KMS-11 (cell line): ENCODE measurements around the gene ZFP42.

Source experiments
- H2AFZ ChIP-seq: fragments of 200-600 bp; sonication (generic); 2 replicates; pipeline ENCODE4 v1.6.1; 2016; ENCODE audit warnings: antibody characterized with exemption, mixed run types, low read depth
- H3K27ac ChIP-seq: fragments of 200-600 bp; sonication (generic); 2 replicates; pipeline ENCODE4 v1.6.1; 2016; ENCODE audit warnings: mild to moderate bottlenecking, mixed run types
- H3K27me3 ChIP-seq: fragments of 200-600 bp; sonication (generic); 2 replicates; pipeline ENCODE4 v1.6.1; 2017; ENCODE audit warnings: mild to moderate bottlenecking, low read depth, mixed run types, moderate library complexity; ENCODE audit not compliant: insufficient read depth
- H3K36me3 ChIP-seq: fragments of 200-600 bp; sonication (generic); 2 replicates; pipeline ENCODE4 v1.6.1; 2017; ENCODE audit warnings: mild to moderate bottlenecking, mixed run types; ENCODE audit not compliant: insufficient read depth
- H3K4me1 ChIP-seq: fragments of 200-600 bp; sonication (generic); 2 replicates; pipeline ENCODE4 v1.6.1; 2016; ENCODE audit warnings: mild to moderate bottlenecking, low read depth, mixed run types; ENCODE audit not compliant: poor library complexity, severe bottlenecking
- H3K4me2 ChIP-seq: fragments of 200-600 bp; sonication (generic); 2 replicates; pipeline ENCODE4 v1.7.0; 2016; ENCODE audit warnings: mild to moderate bottlenecking, mixed run types
- H3K4me3 ChIP-seq: fragments of 200-600 bp; sonication (generic); IDR thresholded peaks from 2 replicates; pipeline ENCODE4 v1.6.1; 2017; ENCODE audit warnings: low read depth, low read length, mixed read lengths; ENCODE audit not compliant: insufficient read depth
- H3K79me2 ChIP-seq: fragments of 200-600 bp; sonication (generic); 2 replicates; pipeline ENCODE4 v1.6.1; 2016; ENCODE audit warnings: low read depth, mixed run types; ENCODE audit not compliant: insufficient read depth
- H3K9ac ChIP-seq: fragments of 200-600 bp; sonication (generic); 2 replicates; pipeline ENCODE4 v1.6.1; 2016; ENCODE audit warnings: mild to moderate bottlenecking, mixed run types
- H4K20me1 ChIP-seq: fragments of 200-600 bp; sonication (generic); 2 replicates; pipeline ENCODE4 v1.6.1; 2016; ENCODE audit warnings: mild to moderate bottlenecking, mixed run types; ENCODE audit not compliant: insufficient read depth
- TF ChIP-seq, protein P1 (sequence below): fragments of 200-600 bp; sonication (generic); conservative IDR thresholded peaks from 2 replicates; pipeline ENCODE4 v1.6.1; 2017; ENCODE audit warnings: low read depth, mild to moderate bottlenecking, antibody characterized with exemption, low read length, moderate library complexity, mixed read lengths

The ZFP42 gene

GRCh38 chr4:188046657-188047056 is 51.1 kb downstream of the ZFP42 start:
- Histone ChIP-seq H3K79me2 (no peaks in the 10 kb centered on the region), H2AFZ (no peak overlapping the region), H3K9ac (no peak overlapping the region), H4K20me1 (no peaks in the 10 kb centered on the region), H3K4me2 (no peak overlapping the region), H3K36me3 (no peaks in the 10 kb centered on the region), H3K4me1 (no peaks in the 10 kb centered on the region), H3K27me3 (no peaks in the 10 kb centered on the region), H3K4me3 (no peak overlapping the region), H3K27ac (no peak overlapping the region)
- TF ChIP-seq, protein P1, sequence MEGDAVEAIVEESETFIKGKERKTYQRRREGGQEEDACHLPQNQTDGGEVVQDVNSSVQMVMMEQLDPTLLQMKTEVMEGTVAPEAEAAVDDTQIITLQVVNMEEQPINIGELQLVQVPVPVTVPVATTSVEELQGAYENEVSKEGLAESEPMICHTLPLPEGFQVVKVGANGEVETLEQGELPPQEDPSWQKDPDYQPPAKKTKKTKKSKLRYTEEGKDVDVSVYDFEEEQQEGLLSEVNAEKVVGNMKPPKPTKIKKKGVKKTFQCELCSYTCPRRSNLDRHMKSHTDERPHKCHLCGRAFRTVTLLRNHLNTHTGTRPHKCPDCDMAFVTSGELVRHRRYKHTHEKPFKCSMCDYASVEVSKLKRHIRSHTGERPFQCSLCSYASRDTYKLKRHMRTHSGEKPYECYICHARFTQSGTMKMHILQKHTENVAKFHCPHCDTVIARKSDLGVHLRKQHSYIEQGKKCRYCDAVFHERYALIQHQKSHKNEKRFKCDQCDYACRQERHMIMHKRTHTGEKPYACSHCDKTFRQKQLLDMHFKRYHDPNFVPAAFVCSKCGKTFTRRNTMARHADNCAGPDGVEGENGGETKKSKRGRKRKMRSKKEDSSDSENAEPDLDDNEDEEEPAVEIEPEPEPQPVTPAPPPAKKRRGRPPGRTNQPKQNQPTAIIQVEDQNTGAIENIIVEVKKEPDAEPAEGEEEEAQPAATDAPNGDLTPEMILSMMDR: no peak

DNA sequence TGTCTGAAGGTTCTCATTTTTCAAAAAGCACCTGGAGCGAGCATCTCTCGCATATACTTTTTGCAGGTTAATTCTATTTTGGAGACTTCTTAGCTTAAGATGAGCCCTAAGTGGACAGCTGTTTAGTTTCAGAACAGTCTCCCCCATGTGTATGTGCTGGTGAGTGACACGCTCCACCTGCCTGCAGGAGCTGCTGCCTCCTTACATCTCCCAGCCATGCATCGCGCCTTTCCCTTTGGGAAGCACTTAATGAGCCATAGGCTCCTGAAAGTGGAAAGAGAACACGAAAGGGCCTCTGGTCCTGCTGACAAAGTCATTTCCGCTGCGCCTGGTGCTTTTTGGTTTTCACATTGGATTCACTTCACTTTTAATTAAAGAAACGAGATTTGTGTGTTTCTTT is 57.7 kb downstream of the ZFP42 start:
- no peak overlapping the region for H3K27ac ChIP-seq
- H3K79me2 ChIP-seq: no peaks in the 10 kb centered on the region
- no peaks in the 10 kb centered on the region for H3K36me3 ChIP-seq
- H3K27me3 ChIP-seq: no peaks in the 10 kb centered on the region
- H3K4me2 ChIP-seq: no peak overlapping the region
- no peaks in the 10 kb centered on the region for H4K20me1 ChIP-seq
- no peak overlapping the region for H3K4me3 ChIP-seq
- H3K4me1 ChIP-seq: no peaks in the 10 kb centered on the region
- no peak overlapping the region for H2AFZ ChIP-seq
- H3K9ac ChIP-seq: no peak overlapping the region
- TF ChIP-seq, protein P1: no peak
